Activated CD4-positive, alpha-beta T cell treated with anti-CD3 and anti-CD28 coated beads, Interleukin-2, Interleukin-6, amounts not matched to agents 100 ng/mL and 50 ng/mL, durations not matched to agents 16 hours and 8 hours (primary cell): Measurements from ENCODE around the gene ASPHD2.
"Not testable (repeated sequence)": the region's sequence is repeated elsewhere in the genome, so short reads cannot be mapped to it uniquely, and the experiment has no call there.

Source experiments
- DNase-seq: peaks from one replicate; pipeline ENCODE4 v3.0.0-alpha.2; 2020

Gene ASPHD2

DNA sequence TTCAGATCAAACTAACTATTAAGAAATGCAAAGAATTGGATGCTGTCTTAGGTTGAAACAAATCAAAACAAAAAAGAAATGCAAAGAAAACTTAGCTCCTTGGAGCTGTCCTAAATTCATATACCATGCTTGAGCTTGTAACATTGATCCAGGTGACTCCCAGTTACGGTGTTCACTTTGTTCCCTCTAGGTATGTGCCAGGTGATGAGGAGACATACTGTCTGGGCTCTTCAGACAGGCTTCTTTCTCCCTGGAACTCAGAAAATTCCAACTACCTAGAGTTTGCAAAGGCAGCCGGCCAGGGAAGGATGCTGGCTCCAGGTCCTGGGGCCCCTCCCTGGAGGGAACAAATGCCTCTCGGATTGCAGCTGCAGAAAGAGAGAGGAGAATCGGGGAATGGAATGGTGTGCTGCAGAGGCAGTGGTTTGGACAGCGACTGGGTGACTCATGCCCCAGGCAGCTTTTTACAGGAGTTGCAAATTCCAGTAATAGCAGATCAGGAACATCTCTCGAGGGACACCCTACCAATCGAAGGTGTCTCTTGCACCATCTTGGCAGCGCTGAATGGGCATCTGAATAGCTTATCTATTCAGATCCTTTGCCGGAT, 12.3 kb upstream of the ASPHD2 start:
- no peak for DNase-seq

DNA sequence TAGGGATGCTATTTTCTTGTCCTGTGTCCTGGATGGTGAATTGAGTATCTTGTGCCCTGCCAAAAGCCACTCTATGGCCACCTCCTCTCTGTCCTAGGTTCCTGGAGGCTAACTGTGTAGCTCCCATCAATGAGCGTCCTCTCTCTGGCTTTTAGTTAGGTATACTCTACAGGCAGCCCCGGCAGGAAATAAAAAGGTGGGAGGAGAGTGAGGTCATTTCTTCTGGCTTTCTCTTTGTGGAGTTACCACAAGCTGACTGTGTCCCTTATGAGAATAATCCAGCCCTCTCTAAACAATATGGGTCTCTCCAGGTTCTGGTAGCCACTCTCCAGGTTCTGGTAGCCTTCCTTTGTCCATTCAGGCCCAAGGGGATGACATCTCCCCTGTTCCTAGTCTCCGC, 11.7 kb upstream of the ASPHD2 start:
- no peak for DNase-seq

DNA sequence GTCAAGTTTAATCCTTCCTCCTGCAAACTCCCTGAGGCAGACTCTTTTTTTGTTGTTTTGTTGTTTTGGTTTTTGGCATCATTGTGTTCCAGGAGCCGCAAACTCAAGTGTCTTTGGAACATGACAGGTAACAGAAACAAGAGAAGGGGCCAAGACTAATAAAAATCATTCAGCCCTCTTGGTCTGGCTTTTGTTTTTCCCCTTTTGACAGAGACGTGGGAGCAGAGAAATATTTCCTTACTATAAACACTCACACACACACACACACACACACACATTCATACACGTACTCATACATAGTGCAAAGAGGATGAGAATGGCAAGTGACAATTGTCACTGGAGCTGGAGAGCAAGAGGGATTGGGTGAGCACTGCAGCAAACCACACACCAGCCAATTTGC, 10.4 kb upstream of the ASPHD2 start:
- no peak for DNase-seq

DNA sequence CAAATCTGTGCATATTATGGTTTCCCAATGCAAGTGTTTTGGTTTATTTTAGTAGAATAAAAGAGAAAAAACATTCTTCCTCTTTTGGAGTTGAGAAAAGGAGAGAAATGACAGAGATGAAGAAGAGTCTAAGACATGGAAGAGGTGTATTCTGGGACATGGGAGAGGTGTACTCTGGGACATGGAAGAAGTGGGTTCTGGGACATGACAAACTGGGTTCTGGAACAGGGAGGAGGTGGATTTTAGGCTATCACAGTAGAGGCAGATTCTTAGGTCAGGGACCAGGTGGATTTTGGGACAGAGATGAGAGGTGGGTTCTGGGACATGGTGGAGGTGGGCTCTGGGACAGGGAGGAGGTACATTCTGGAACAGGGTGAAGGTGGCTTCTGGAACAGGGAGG, 2.1 kb upstream of the ASPHD2 start:
- DNase-seq, result no peak

DNA sequence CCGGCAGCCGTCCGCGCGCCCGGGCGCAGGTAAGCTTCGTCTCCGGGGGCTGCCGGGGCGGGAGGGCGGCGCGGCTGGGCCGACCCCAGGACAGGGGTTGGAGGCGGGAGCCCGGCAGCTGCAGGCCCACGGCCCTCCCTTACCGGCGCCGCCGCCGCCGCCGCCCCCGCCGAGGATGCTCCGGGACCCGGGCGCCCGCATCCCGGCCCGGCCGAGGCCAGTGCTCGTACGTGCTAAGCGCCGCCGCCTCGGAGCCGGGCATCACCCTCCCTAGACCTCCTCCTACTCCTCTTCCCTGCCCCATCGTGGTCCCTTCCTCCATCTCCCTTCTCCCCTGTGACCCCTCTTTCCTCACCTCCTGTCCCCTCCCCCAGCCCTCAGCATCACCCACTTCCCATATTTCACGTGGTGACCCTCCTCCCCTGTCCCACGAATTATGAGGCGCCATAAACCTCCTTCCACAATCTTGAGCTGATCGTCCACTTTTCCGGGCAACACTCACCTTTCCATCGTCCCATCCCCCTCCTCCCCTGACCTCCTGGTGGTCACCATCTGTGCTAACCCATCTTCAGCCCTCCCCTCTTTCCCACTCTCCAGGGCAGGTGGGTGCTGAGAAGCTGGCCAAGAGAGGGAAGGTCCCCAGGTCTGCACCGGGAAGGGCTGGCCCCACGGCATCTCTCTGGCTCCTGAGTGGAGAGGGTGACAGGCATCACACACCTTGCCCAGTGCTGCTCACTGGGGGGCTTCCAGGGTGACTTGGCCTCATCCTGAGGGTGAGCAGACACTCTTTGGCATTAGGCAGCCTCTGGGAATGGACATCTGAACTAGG, 612 bp downstream of the ASPHD2 start:
- DNase-seq, result peak; percentile 25

DNA sequence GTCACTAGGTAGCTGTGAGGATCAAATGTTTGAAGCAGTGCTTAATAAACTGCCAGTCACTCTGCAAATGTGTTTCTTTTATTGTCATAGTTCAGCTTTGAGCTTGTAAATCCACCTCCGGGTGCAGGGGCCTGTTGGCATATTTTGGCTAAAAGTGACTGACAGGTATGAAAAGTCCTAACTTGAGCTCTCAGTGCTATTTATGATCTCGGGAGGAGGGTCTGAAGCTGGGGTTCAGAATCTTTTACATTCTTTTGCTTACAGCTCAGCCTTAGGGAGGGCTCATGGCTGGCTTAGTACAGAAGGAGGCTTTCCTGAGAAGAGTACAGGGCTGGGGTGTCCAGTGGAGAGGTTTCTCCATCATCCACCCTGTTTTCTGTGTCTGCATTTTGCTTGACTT, 1.5 kb downstream of the ASPHD2 start:
- DNase-seq, result peak; percentile 23

DNA sequence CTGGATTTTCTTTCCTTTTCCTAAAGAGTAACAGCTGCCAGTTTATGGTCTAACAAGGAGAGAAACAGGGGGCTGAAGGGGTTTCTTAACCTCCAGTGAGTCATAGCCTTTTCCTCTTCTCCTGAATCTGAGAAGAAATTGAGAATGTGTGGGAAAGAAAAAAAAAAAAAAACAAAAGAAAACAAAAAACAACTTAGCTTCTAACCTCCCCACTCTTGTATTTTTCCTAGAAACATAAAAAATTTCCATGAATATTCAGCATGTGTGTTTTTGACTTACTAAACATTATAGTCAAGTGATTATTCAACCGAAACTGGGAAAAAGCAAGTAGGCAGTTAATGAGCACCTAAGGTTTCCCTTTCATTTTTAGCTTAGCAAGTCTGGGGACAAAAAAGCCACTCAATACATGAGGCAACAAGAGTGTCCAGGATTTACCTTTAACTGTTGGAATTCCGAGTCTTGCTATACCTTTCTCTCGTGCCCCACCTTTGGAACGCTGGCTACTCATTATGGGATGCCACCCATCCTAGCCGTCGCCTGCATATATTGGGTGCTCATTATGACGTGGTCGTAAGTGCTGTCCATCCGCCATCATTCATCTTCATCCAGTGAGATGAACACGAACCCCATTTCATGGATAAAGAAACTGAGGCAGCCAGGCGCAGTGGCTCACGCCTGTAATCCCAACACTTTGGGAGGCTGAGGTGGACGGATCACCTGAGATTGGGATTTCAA, 2.4 kb downstream of the ASPHD2 start:
- DNase-seq, result peak; percentile 63

DNA sequence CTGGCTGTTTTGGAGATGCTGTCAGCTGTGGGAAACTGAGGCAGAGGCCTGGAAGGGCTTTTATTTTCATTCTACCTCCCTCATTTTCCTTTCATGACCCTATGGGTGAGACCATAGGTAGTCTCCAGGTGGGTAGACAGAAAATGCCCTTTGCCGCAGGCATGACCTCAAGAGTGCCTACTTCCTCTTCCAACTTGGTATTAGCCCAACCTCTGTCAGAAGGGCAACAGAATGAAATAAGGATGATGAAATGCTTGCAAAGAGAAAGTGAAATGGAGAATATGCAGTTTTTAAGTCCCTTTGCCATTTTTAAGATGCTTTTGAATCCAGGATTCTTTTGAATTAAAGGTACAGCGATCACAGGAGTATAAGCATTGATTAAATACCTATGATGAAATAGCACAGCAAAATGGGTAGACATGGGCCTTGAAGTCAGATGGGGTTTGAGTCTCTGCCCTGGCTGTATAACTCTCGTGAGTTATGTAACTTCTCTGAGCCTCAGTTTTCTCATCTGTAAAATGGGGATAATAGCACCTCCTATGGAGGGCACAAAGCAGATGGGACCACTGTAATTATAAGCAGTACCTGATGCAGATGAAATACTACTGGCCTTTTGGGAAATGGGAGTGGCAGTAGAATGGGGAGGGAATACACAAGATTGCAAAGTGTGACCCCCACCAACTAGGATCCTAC, 3.7 kb downstream of the ASPHD2 start:
- DNase-seq, result no peak

DNA sequence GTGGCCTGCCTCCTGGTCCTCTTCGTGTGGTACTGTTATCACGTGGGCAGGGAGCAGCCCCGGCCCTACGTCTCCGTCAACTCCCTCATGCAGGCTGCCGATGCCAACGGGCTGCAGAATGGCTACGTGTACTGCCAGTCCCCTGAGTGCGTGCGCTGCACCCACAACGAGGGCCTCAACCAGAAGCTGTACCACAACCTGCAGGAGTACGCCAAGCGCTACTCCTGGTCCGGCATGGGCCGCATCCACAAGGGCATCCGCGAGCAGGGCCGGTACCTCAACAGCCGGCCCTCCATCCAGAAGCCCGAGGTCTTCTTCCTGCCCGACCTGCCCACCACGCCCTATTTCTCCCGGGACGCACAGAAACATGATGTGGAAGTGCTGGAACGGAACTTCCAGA, 4.7 kb downstream of the ASPHD2 start:
- no peak for DNase-seq

DNA sequence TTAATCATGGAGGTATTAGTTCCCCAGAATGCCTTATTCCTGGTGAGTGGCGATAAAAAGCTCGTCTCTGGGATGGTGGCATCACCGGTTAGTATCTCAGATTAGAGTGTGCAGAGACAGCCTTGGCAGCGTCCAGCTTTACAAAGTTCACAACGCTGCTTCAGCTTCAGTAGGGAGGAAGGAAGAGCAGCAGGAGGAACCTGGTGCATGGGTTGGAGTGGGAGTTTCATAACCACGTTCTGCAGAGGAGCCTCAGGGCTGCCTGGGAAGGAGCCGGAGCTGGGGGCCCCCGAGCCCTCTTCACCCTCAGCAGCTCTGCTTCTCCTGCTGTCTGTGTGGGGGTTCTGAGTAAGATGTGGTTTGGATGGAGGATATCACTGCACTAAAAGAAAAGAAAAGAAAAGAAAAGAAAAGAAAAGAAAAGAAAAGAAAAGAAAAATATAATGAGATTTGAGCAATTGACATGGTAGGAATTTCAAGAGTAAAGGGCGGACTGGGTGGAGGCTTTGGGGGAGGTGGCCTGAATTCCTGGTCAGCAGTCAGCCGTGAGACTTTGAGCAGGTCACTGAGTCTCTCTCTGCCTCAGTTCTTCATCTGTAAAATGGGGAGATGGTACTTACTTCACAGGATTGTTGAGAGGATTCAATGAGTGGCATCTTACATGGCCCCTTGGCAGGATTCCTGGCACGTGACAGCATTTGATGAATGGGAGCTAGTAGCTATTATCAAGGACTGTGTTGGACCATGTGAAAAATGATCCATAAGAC, 6.5 kb downstream of the ASPHD2 start:
- DNase-seq, result no peak

DNA sequence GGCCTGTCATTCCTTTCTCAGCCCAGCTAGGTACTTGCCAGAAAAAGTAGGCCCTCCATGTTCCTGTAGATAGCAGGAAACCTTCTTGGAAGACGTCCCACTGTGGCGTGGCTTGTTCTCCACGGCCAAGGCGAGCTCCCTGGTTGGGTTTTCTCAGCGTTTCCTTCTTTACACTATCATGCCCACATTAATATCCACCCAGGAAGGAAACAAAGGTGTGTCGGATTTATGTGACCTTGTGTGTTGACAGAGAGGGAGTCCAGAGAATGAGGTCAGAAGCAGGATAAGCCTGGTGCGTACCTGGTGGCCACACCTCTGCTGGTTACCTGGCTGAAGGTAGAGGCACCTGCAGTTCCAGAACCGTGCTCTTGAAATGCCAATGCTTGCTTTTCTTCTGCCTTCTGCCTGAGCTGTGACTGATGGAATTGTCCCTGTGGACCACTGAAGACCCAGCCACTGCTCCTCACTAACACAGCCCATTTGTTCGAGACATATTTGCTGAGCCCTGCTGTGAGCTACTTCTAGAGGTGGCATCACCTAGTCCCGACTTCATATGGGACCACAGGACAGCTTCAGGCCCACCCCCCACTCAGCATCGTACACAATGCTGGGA, 7.9 kb downstream of the ASPHD2 start:
- DNase-seq, result no peak

DNA sequence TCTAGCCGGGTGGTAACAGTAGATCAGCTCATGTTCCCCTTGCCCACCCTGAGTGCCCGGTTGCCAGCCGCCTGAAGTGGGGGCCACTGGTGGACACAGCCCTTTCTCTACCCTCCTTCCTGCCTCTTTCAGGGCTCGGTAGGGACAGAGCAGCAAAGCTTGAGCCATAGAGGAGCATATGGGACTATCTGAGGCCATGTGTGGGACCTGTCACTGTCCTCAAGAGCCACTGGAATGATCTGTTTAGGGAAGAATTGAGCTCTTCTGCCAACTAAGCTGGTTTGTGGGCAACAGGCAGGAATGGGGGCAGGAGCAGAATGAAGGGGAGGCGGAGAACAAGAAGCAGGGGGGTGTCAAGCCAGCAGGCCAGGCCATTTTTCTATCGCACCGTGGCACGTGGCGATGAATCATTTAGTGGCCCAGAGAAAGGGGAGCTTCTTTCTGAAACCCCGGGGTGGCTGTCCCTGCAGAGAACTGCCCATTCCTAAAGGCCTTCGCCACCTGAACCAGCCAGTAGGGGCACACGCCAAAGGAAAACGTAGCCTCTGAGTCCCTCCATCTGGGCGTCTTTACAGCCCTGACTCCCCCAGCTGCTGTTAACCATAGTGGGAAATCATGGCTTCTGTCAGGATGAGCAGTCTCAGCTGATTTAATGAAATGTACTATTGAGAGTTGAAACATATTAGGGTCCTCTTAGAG, 8.8 kb downstream of the ASPHD2 start:
- no peak for DNase-seq

DNA sequence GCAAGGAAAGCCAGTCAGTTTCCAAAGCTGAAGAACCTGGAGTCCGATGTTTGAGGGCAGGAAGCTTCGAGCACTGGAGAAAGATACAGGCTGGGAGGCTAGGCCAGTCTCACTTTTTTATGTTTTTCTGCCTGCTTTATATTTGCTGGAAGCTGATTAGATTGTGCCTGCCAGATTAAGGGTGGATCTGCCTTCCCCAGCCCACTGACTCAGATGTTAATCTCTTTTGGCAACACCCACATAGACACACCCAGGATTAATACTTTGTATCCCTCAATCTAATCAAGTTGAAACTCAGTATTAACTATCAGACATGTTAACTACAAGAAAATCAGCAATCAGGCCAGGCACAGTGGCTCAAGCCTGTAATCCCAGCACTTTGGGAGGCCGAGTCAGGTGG, 9.7 kb downstream of the ASPHD2 start:
- not testable (repeated sequence) for DNase-seq

DNA sequence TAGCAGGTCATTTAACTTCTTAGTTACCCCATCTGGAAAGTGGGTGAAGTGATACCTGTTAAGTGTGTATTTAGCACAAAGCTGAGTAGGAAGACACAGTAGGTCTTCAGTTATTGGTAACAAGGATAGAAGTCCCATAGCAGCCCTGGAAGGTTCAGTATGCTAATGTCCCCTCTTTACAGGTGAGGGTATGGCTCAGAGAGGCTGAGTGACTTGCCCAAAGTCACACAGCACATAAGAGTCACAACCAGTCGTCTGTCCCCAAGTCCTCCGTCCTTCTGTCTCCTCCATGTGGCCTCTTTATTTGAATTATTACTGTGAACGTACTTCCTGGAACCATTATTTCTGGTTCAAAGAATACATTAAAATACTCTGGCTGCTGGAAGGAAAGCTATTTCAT, 10.5 kb downstream of the ASPHD2 start:
- no peak for DNase-seq

DNA sequence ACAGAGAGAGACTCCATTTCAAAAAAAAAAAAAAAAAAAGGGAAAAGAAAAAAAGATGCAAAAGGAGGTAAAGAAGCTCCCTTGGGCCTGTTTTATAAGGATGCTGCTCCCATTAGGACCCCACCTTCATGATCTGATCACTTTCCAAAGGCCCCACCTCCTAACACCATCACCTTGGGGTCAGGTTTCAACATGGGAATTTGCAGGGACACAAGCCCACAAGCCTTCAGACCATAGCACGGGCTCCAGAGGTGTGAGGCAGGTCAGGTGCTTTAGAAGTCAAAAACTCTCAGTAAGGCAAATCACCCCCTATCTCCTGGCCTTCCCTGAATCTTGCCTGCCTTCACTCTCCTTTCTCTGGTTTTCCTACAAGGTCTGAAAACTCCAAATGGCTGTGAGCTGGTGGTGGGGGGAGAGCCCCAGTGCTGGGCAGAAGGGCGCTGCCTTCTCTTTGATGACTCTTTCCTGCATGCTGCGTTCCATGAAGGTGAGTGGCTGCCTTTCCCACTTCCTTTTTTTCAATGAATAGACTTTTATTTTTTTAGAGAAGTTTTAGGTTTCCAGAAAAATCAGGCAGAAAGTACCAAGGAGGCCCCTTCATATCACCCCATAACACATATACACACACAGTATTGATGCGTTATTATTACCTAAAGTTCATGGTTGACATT, 13.2 kb downstream of the ASPHD2 start:
- DNase-seq, result no peak

DNA sequence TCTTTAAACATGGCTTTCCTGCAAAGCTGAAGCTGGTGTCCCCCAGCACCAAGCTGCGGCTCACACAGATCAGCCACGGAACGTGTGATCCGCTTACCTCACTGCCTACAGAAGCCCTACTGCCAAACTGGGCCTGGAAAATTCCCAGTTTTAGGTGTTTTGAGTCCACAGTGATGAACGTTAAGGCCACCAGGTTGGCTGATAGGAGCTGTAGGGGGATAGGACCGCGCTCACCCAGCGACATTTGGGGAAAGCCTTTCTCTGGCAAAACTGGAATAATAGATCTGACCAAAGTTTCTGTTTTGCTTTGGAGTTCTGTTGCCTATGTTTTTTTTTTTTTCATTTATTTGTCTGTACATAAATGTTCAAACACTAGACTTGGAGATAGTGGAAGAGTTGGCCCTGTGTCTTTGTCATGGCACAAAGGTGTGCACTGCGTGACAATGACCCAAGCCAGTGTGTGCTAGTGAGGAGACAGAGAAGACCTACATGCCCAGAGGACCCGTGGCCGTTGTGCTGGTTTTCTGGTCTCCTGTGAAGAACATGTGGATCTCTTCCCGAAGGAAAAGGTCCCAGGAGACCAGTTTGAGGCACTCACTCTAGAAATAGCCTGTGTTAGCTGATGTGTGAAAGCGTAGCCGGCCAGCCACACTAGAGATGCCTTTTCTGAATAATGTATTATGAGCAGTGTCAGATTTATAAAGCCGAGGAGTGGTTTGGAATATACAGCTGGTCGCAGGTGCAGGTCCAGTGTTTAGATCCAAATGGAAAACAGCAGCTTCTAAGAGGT, 15.0 kb downstream of the ASPHD2 start:
- DNase-seq, result no peak

DNA sequence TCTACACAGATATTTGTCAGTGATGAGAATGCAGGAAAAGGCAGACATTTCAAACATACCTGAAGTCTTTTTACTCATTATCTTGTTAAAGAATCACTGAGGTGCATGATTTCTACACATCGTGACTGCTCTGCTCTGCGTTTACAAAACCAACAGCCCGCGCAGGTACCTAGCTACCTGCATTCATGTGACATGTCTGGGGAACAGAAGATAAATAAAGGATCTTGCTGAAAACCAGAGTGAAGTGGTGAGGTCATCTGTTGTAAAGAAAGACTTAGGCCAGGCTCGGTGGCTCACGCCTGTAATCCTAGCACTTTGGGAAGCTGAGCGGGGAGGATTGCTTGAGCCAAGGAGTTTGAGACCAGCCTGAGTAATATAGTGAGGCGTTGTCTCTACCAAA, 15.7 kb downstream of the ASPHD2 start:
- no peak for DNase-seq

DNA sequence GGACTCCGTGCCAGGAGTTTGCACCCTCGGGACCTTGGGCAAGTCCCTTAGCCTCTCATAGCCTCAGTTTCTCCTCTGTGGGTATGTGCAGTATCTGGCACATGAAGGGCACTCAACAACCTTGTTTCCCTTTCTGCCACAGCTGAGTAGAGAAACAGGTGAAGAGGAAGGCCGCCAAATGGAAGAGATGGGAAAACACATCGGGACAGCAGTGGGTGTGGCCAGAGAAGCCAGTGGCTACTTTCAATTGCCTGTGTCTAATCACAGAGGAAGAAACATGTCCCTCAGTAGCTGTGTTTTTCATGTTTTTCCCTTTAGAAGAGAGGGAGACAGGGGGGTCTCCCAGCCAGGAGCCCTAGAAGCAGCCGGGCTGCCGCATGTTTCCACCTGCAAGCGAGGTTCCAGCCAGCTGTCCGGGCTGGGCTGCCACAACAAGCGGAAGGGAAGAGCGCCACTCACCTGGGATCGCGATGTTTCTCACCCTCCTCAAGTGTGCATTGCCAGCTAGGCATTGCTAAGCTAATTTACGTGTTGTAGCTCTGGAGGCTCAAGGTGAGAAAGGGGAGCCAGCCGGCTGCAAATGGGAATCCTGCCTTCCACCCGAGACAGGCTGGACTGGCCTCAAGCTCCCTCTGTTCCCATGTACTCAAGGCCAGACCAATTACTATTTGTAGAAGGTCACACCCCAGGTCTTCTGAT, 16.7 kb downstream of the ASPHD2 start:
- no peak for DNase-seq

DNA sequence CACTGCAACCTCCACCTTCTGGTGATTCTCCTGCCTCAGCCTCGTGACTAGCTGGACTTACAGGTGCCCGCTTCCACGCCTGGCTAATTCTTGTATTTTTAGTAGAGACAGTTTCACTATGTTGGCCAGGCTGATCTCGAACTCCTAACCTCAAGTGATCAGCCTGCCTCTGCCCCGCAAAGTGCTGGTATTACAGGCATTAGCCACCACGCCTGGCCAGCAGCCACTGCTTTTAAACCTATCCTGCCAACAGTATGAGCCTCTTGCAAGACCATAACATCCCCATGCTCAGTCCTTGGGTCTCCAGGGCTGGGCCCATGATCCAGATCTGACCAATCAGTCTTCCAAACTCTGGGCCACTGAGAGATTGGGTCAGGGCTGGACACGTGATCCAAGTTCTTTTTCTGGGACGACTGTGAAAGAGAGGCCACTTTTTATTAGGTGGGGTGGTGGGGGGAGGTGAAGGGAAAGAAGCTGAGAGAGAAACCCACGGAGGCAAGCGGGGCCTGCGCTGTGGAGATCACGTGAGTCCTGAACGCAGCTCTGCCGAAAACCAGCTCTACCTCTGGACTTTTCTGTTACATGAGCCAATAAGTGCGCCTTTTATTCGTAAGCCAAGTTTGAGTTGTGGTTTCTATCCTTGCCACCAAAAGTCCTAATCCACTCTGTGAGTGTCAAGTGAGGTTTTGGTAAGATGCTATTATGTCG, 17.9 kb downstream of the ASPHD2 start:
- no peak for DNase-seq
